Neutrophil (primary cell): Measurements from ENCODE around the gene RABGAP1L.

Experiments
- H3K27ac ChIP-seq: fragments of 200-600 bp; sonication (generic); 2 replicates; pipeline ENCODE4 v1.5.1; 2016; ENCODE audit warnings: mild to moderate bottlenecking, moderate library complexity
- H3K27me3 ChIP-seq: fragments of 200-600 bp; sonication (generic); 2 replicates; pipeline ENCODE4 v1.6.0; 2016; ENCODE audit warnings: mild to moderate bottlenecking
- H3K36me3 ChIP-seq: fragments of 200-600 bp; sonication (generic); 2 replicates; pipeline ENCODE4 v1.5.1; 2017
- H3K4me1 ChIP-seq, 2 experiments: fragments of 200-600 bp in 1 of 2; sonication (generic) in 1 of 2; 1 replicate in 1 of 2; 2 replicates in 1 of 2; pipeline versions ENCODE4 v1.5.1 to v1.6.1; 2013 to 2016; ENCODE audit warnings: low read depth in 1 of 2, low read length in 1 of 2, mild to moderate bottlenecking in 1 of 2, moderate library complexity in 1 of 2; ENCODE audit not compliant: control insufficient read depth in 1 of 2, insufficient read depth in 1 of 2
- H3K4me3 ChIP-seq, 2 experiments: fragments of 200-600 bp in 1 of 2; sonication (generic) in 1 of 2; 1 replicate in 1 of 2; 2 replicates in 1 of 2; pipeline ENCODE4 v1.5.1; 2013 to 2016; ENCODE audit warnings: low read depth in 1 of 2, low read length in 1 of 2, mild to moderate bottlenecking in 1 of 2, moderate library complexity in 1 of 2
- H3K9me3 ChIP-seq: fragments of 200-600 bp; sonication (generic); 2 replicates; pipeline ENCODE4 v1.5.1; 2016
- CTCF ChIP-seq: fragments of 200-600 bp; sonication (generic); IDR thresholded peaks from 2 replicates; pipeline ENCODE4 v1.5.1; 2016; ENCODE audit warnings: antibody characterized with exemption

Gene RABGAP1L

DNA sequence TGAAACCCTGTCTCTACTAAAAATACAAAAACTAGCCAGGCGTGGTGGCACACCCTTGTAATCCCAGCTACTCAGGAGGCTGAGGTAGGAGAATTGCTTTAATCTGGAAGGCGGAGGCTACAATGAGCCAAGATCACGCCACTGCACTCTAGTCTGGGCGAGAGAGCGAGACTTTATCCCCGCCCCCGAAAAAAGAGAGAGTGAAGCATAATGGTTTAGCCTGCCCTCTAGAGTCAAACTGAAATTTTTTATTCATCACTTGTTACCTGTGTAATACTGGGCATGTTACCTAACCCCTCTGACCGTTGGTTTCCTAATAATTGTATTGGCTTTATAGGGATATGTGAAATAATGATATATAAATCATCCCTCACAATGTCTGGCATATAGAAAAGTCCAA is 307.3 kb downstream of the RABGAP1L start:
- Histone ChIP-seq H3K4me3 (no peak overlapping the region), H3K9me3 (no peaks in the 10 kb centered on the region), H3K27ac (no peak overlapping the region), H3K4me1 (no peaks in the 10 kb centered on the region), H3K36me3 (no peaks in the 10 kb centered on the region), H3K27me3 (no peaks in the 10 kb centered on the region)
- no peak for TF ChIP-seq CTCF

DNA sequence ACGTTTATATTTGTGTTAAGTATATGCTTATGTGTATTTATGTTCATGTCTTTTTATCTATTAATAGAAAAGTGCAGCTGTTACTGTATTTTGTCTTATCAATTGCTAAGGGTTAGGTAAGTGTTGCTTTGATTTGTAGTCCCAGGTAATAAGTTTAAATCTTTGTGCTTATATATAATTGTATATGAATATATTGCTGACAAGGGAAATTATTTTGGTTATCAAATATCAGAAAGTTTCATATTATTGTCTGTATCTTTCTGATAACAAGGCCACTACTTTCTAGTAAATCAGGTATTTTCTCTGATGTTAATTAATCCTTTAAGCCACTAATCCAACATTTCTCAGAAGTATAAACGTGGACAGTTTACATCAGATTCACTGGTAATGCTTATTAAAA is 309.7 kb downstream of the RABGAP1L start:
- Histone ChIP-seq H3K27ac (no peak overlapping the region), H3K27me3 (no peaks in the 10 kb centered on the region), H3K4me1 (no peaks in the 10 kb centered on the region), H3K36me3 (no peaks in the 10 kb centered on the region), H3K4me3 (no peak overlapping the region), H3K9me3 (no peaks in the 10 kb centered on the region)
- no peak for TF ChIP-seq CTCF

DNA sequence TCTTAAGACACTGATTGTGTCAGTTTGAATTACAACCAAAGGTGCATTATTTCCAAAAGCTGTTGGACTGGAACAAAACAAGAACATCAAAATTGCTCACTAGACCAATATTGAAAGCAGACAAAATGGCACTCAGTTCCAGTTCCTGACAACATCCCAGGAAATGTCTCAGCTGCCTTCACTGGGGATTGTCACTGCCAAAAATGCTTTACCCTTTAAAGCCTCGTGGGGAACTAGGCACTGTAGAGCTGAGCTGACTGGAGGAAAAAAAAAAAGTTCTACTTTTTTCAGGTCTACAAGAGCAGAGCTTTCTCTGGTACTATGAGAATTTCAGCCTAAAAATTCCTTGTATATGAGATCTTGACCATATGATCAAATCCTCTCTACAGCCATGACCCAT is 310.4 kb downstream of the RABGAP1L start:
- no peak for TF ChIP-seq CTCF
- no peaks in the 10 kb centered on the region for H3K9me3 ChIP-seq
- no peaks in the 10 kb centered on the region for H3K4me1 ChIP-seq
- no peaks in the 10 kb centered on the region for H3K27me3 ChIP-seq
- no peaks in the 10 kb centered on the region for H3K36me3 ChIP-seq
- H3K4me3 ChIP-seq, result no peak overlapping the region
- H3K27ac ChIP-seq, result no peak overlapping the region

DNA sequence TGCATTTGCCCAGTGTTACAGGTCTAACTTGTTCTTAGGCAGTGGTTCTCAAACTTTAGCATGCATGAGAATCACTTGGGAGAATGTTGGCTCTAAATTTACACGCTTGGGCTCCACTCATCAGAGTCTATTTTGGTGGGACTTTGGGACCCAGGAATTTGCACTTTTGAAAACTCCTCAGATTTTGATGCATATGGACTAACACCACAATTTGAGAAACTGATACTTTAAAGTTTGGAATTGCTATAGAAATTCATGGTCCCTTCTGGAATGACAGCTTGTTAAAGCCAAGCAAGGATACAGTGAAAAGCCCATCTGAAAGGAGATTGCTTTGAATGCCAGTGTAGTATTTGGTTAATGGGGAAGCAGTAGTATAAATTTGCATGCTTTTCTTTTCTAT is 320.0 kb downstream of the RABGAP1L start:
- H3K27me3 ChIP-seq, result no peaks in the 10 kb centered on the region
- no peaks in the 10 kb centered on the region for H3K4me1 ChIP-seq
- no peaks in the 10 kb centered on the region for H3K36me3 ChIP-seq
- TF ChIP-seq CTCF, result no peak
- H3K27ac ChIP-seq, result no peak overlapping the region
- no peak overlapping the region for H3K4me3 ChIP-seq
- no peaks in the 10 kb centered on the region for H3K9me3 ChIP-seq

- no peak for TF ChIP-seq CTCF
- H3K36me3 ChIP-seq, result no peaks in the 10 kb centered on the region
- no peaks in the 10 kb centered on the region for H3K27me3 ChIP-seq
- H3K9me3 ChIP-seq, result no peaks in the 10 kb centered on the region
- H3K4me1 ChIP-seq, result no peaks in the 10 kb centered on the region
- no peak overlapping the region for H3K4me3 ChIP-seq
- no peak overlapping the region for H3K27ac ChIP-seq
These were observed 321.0 kb downstream of the RABGAP1L start for GRCh38 chr1:174480324-174480723.

GRCh38 chr1:174491606-174492005 is 332.3 kb downstream of the RABGAP1L start:
- Histone ChIP-seq H3K36me3 (no peaks in the 10 kb centered on the region), H3K4me3 (no peak overlapping the region), H3K9me3 (no peaks in the 10 kb centered on the region), H3K27ac (no peak overlapping the region), H3K27me3 (no peaks in the 10 kb centered on the region), H3K4me1 (no peaks in the 10 kb centered on the region)
- TF ChIP-seq CTCF, result no peak
